ENCODE measurements around the gene TUBB2B.

Gene TUBB2B

DNA sequence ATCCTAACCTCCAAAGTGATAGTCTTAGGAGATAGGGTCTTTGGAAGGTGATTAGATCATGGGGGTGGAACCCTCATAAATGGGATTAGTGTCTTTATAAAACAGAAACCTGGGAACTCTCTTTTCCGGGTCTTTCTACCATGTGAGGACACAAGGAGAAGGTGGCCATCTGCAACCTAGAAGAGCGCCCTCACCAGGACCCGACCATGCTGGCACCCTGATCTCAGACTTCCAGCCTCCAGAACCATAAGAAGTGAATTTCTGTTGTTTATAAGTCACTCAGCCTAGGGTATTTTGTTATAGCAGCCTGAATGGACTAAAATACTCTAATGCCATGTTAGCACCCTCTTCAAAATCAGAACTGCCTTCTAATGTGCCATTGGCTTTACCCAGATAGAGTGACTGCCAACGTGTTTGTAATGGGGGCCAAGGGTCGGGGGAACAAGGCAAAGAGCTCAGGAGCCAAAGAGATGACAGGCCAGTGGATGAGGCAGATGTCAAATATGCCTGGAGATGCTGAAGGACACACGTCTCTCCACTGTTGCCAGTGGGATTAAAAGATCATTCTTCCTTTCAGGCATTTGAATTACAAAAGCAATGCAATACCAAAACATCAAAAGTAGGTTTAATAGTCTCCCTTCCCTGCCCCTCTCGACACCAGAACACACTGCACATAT is 21.0 kb downstream of the TUBB2B start:
- no peak overlapping the region for H3K9ac ChIP-seq (ENCODE audit: low read length)
- no peak overlapping the region for H3K4me2 ChIP-seq (ENCODE audit: low read length)
- no peak for TF ChIP-seq EZH2phosphoT487 (IDR thresholded peaks at IDR 0.05; ENCODE audit: low read depth)
- TF ChIP-seq, protein P1, sequence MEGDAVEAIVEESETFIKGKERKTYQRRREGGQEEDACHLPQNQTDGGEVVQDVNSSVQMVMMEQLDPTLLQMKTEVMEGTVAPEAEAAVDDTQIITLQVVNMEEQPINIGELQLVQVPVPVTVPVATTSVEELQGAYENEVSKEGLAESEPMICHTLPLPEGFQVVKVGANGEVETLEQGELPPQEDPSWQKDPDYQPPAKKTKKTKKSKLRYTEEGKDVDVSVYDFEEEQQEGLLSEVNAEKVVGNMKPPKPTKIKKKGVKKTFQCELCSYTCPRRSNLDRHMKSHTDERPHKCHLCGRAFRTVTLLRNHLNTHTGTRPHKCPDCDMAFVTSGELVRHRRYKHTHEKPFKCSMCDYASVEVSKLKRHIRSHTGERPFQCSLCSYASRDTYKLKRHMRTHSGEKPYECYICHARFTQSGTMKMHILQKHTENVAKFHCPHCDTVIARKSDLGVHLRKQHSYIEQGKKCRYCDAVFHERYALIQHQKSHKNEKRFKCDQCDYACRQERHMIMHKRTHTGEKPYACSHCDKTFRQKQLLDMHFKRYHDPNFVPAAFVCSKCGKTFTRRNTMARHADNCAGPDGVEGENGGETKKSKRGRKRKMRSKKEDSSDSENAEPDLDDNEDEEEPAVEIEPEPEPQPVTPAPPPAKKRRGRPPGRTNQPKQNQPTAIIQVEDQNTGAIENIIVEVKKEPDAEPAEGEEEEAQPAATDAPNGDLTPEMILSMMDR (IDR thresholded peaks at IDR 0.05; ENCODE audit: low read depth, low read length), result no peak
- H3K27ac ChIP-seq (ENCODE audit: low read length), result no peak overlapping the region
- no peak overlapping the region for H3K4me3 ChIP-seq (ENCODE audit: low read length)
- peaks cover 12% of the 10 kb centered on the region for H3K27me3 ChIP-seq (ENCODE audit: low read depth, low read length)
- H4K20me1 ChIP-seq (ENCODE audit: insufficient read depth, low read length), result no peaks in the 10 kb centered on the region
- H3K9me3 ChIP-seq (ENCODE audit: insufficient read depth, low read length), result peaks cover 8% of the 10 kb centered on the region; the same call in 1 of the 2 replicates
- H3K4me1 ChIP-seq (ENCODE audit: low read length), result peaks cover 37% of the 10 kb centered on the region
- peaks cover 4% of the 10 kb centered on the region for H3K36me3 ChIP-seq (replicated peaks; ENCODE audit: low read depth, low read length)
- H2AFZ ChIP-seq (ENCODE audit: low read depth, low read length), result no peak overlapping the region
- no peaks in the 10 kb centered on the region for H3K79me2 ChIP-seq (ENCODE audit: low read length)

- Histone ChIP-seq H2AFZ (ENCODE audit: low read depth, low read length) (no peak overlapping the region), H3K4me2 (ENCODE audit: low read length) (no peak overlapping the region), H3K9me3 (ENCODE audit: insufficient read depth, low read length) (peaks cover 8% of the 10 kb centered on the region; the same call in 1 of the 2 replicates), H3K79me2 (ENCODE audit: low read length) (no peaks in the 10 kb centered on the region), H3K36me3 (replicated peaks; ENCODE audit: low read depth, low read length) (peaks cover 4% of the 10 kb centered on the region), H4K20me1 (ENCODE audit: insufficient read depth, low read length) (no peaks in the 10 kb centered on the region), H3K4me1 (ENCODE audit: low read length) (peaks cover 37% of the 10 kb centered on the region), H3K4me3 (ENCODE audit: low read length) (no peak overlapping the region), H3K27me3 (ENCODE audit: low read depth, low read length) (peaks cover 10% of the 10 kb centered on the region; the same call in 1 of the 2 replicates), H3K27ac (ENCODE audit: low read length) (no peak overlapping the region), H3K9ac (ENCODE audit: low read length) (no peak overlapping the region)
- TF ChIP-seq EZH2phosphoT487 (IDR thresholded peaks at IDR 0.05; ENCODE audit: low read depth), result no peak
- TF ChIP-seq, protein P1 (IDR thresholded peaks at IDR 0.05; ENCODE audit: low read depth, low read length), result no peak
Measured at GRCh38 chr6:3205913-3206312, 21.5 kb downstream of the TUBB2B start.

- no peak overlapping the region for H3K4me2 ChIP-seq (ENCODE audit: low read length)
Measured at GRCh38 chr6:3204921-3205320, 22.5 kb downstream of the TUBB2B start.

DNA sequence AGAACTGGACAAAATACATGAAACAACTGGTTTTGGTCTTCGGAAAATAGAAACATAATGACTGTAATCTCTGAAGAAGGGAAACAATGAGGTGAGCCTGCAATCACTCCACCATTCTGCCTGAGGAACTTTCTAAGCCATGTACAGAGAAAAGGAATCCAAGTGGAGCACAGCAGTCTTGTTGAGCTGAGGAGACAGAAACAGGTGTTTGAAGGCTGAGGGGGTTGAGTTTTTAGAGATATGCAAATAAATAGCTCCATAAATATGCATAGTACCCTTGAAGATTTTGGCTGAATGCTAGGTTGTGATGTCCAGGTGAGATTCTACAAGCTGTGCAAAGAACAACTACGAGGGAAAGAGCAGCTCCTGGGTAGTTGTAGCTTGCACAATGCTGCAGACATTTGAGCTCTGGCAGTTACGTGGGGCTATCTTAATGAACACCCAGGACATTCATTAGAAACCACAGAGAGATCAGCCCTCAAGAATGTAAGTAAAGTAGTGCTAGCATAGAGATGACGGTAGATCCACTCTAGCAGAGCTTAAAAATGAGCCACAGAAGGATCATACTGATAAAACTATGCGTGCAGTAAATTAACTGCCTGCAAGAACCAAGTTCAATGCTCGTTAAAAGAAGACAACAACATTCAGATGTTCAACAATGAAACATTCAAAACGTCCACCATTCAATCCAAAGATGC is 24.3 kb downstream of the TUBB2B start:
- H3K4me1 ChIP-seq (ENCODE audit: low read length), result peaks cover 15% of the 10 kb centered on the region
- H2AFZ ChIP-seq (ENCODE audit: low read depth, low read length), result no peak overlapping the region
- H3K27me3 ChIP-seq (ENCODE audit: low read depth, low read length), result peaks cover 10% of the 10 kb centered on the region; the same call in 1 of the 2 replicates
- no peak for TF ChIP-seq EZH2phosphoT487 (IDR thresholded peaks at IDR 0.05; ENCODE audit: low read depth)
- TF ChIP-seq, protein P1 (IDR thresholded peaks at IDR 0.05; ENCODE audit: low read depth, low read length), result no peak
- no peak overlapping the region for H3K9ac ChIP-seq (ENCODE audit: low read length)
- H3K27ac ChIP-seq (ENCODE audit: low read length), result no peak overlapping the region
- H3K4me2 ChIP-seq (ENCODE audit: low read length), result no peak overlapping the region
- no peak overlapping the region for H3K4me3 ChIP-seq (ENCODE audit: low read length)
- no peaks in the 10 kb centered on the region for H4K20me1 ChIP-seq (ENCODE audit: insufficient read depth, low read length)
- H3K79me2 ChIP-seq (ENCODE audit: low read length), result no peaks in the 10 kb centered on the region
- peaks cover 4% of the 10 kb centered on the region for H3K36me3 ChIP-seq (replicated peaks; ENCODE audit: low read depth, low read length)
- H3K9me3 ChIP-seq (ENCODE audit: insufficient read depth, low read length), result peaks cover 8% of the 10 kb centered on the region; the same call in 1 of the 2 replicates

More at GRCh38 chr6:3204921-3205320, 22.5 kb downstream of the TUBB2B start:
- peaks cover 8% of the 10 kb centered on the region; the same call in 1 of the 2 replicates for H3K9me3 ChIP-seq (ENCODE audit: insufficient read depth, low read length)
- H3K79me2 ChIP-seq (ENCODE audit: low read length), result no peaks in the 10 kb centered on the region
- peaks cover 32% of the 10 kb centered on the region for H3K4me1 ChIP-seq (ENCODE audit: low read length)
- H3K36me3 ChIP-seq (replicated peaks; ENCODE audit: low read depth, low read length), result peaks cover 4% of the 10 kb centered on the region
- no peak overlapping the region for H3K9ac ChIP-seq (ENCODE audit: low read length)
- H2AFZ ChIP-seq (ENCODE audit: low read depth, low read length), result no peak overlapping the region
- TF ChIP-seq, protein P1 (IDR thresholded peaks at IDR 0.05; ENCODE audit: low read depth, low read length), result no peak
- TF ChIP-seq EZH2phosphoT487 (IDR thresholded peaks at IDR 0.05; ENCODE audit: low read depth), result no peak
- H4K20me1 ChIP-seq (ENCODE audit: insufficient read depth, low read length), result no peaks in the 10 kb centered on the region
- no peak overlapping the region for H3K27ac ChIP-seq (ENCODE audit: low read length)
- H3K27me3 ChIP-seq (ENCODE audit: low read depth, low read length), result peaks cover 10% of the 10 kb centered on the region; the same call in 1 of the 2 replicates
- no peak overlapping the region for H3K4me3 ChIP-seq (ENCODE audit: low read length)
